Transverse colon (tissue), 4 donors: ENCODE data around the gene CFAP99.

Experiments used
- CTCF ChIP-seq, 5 experiments: fragments of 200-600 bp in 3 of 5; fragments of 450-650 bp in 2 of 5; sonication (generic) in 3 of 5; IDR thresholded peaks; 1 replicate in 2 of 5; 2 replicates in 3 of 5; pipeline ENCODE4 v1.5.1; 2016 to 2017; ENCODE audit warnings: antibody characterized with exemption in 5 of 5, inconsistent platforms in 3 of 5, mild to moderate bottlenecking in 2 of 5, moderate library complexity in 1 of 5
- EP300 ChIP-seq: sonication (generic); formaldehyde crosslinking; IDR thresholded peaks from one replicate; pipeline ENCODE4 v1.6.1; 2017; ENCODE audit warnings: antibody characterized with exemption, low read depth
- POLR2A ChIP-seq: fragments of 450-650 bp; IDR thresholded peaks from one replicate; pipeline ENCODE4 v1.6.1; 2016; ENCODE audit warnings: antibody characterized with exemption, mild to moderate bottlenecking, moderate library complexity
- POLR2AphosphoS5 ChIP-seq, 3 donors: sonication (generic); formaldehyde crosslinking; IDR thresholded peaks; one replicate each; pipeline ENCODE4 v1.6.1; 2016; ENCODE audit warnings: antibody characterized with exemption in 3 of 3

GRCh38 chr4:2395584-2395983, 23.2 kb upstream of the CFAP99 start:
- TF ChIP-seq CTCF (IDR thresholded peaks at IDR 0.05): no peak
- no peak for TF ChIP-seq POLR2AphosphoS5 (IDR thresholded peaks at IDR 0.05)
- no peak for TF ChIP-seq POLR2A
- TF ChIP-seq EP300: no peak
